ENCODE data around the gene SCARB2.

Gene SCARB2

GRCh38 chr4:76206222-76206942, 7.2 kb downstream of the SCARB2 start:
- Histone ChIP-seq H3K9ac (ENCODE audit: low read length) (no peak overlapping the region), H3K36me3 (ENCODE audit: control insufficient read depth, insufficient read depth, low read length) (no peaks in the 10 kb centered on the region), H3K9me3 (ENCODE audit: control insufficient read depth, low read length) (no peaks in the 10 kb centered on the region), H3K27me3 (ENCODE audit: control insufficient read depth, insufficient read depth, low read length) (no peaks in the 10 kb centered on the region), H3K4me3 (ENCODE audit: low read length) (no peak overlapping the region), H3K4me1 (ENCODE audit: control insufficient read depth, insufficient read depth, low read length) (peaks cover 48% of the 10 kb centered on the region)

GRCh38 chr4:76205476-76205875, 8.1 kb downstream of the SCARB2 start:
- Histone ChIP-seq H3K4me1 (ENCODE audit: control insufficient read depth, insufficient read depth, low read length) (peaks cover 50% of the 10 kb centered on the region), H3K27me3 (ENCODE audit: control insufficient read depth, insufficient read depth, low read length) (no peaks in the 10 kb centered on the region), H3K36me3 (ENCODE audit: control insufficient read depth, insufficient read depth, low read length) (no peaks in the 10 kb centered on the region), H3K9ac (ENCODE audit: low read length) (no peak overlapping the region), H3K9me3 (ENCODE audit: control insufficient read depth, low read length) (no peaks in the 10 kb centered on the region), H3K4me3 (ENCODE audit: low read length) (no peak overlapping the region)

- Histone ChIP-seq H3K27me3 (ENCODE audit: control insufficient read depth, insufficient read depth, low read length) (no peaks in the 10 kb centered on the region), H3K4me1 (ENCODE audit: control insufficient read depth, insufficient read depth, low read length) (peaks cover 50% of the 10 kb centered on the region), H3K9me3 (ENCODE audit: control insufficient read depth, low read length) (no peaks in the 10 kb centered on the region), H3K4me3 (ENCODE audit: low read length) (no peak overlapping the region), H3K9ac (ENCODE audit: low read length) (no peak overlapping the region), H3K36me3 (ENCODE audit: control insufficient read depth, insufficient read depth, low read length) (no peaks in the 10 kb centered on the region)
Observed at GRCh38 chr4:76204936-76205335, 8.7 kb downstream of the SCARB2 start.

GRCh38 chr4:76203541-76203940, 10.1 kb downstream of the SCARB2 start:
- Histone ChIP-seq H3K36me3 (ENCODE audit: control insufficient read depth, insufficient read depth, low read length) (no peaks in the 10 kb centered on the region), H3K4me1 (ENCODE audit: control insufficient read depth, insufficient read depth, low read length) (peaks cover 52% of the 10 kb centered on the region), H3K9ac (ENCODE audit: low read length) (no peak overlapping the region), H3K4me3 (ENCODE audit: low read length) (no peak overlapping the region), H3K27me3 (ENCODE audit: control insufficient read depth, insufficient read depth, low read length) (no peaks in the 10 kb centered on the region), H3K9me3 (ENCODE audit: control insufficient read depth, low read length) (no peaks in the 10 kb centered on the region)

GRCh38 chr4:76201276-76201675, 12.3 kb downstream of the SCARB2 start:
- Histone ChIP-seq H3K4me1 (ENCODE audit: control insufficient read depth, insufficient read depth, low read length) (peaks cover 59% of the 10 kb centered on the region), H3K36me3 (ENCODE audit: control insufficient read depth, insufficient read depth, low read length) (no peaks in the 10 kb centered on the region), H3K9ac (ENCODE audit: low read length) (no peak overlapping the region), H3K4me3 (ENCODE audit: low read length) (no peak overlapping the region), H3K9me3 (ENCODE audit: control insufficient read depth, low read length) (no peaks in the 10 kb centered on the region), H3K27me3 (ENCODE audit: control insufficient read depth, insufficient read depth, low read length) (no peaks in the 10 kb centered on the region)

GRCh38 chr4:76200771-76201231, 12.8 kb downstream of the SCARB2 start:
- Histone ChIP-seq H3K9ac (ENCODE audit: low read length) (no peak overlapping the region), H3K27me3 (ENCODE audit: control insufficient read depth, insufficient read depth, low read length) (no peaks in the 10 kb centered on the region), H3K9me3 (ENCODE audit: control insufficient read depth, low read length) (no peaks in the 10 kb centered on the region), H3K36me3 (ENCODE audit: control insufficient read depth, insufficient read depth, low read length) (no peaks in the 10 kb centered on the region), H3K4me3 (ENCODE audit: low read length) (no peak overlapping the region), H3K4me1 (ENCODE audit: control insufficient read depth, insufficient read depth, low read length) (peaks cover 60% of the 10 kb centered on the region)

GRCh38 chr4:76199664-76200211, 13.9 kb downstream of the SCARB2 start:
- Histone ChIP-seq H3K4me3 (ENCODE audit: low read length) (no peak overlapping the region), H3K4me1 (ENCODE audit: control insufficient read depth, insufficient read depth, low read length) (peaks cover 68% of the 10 kb centered on the region), H3K9me3 (ENCODE audit: control insufficient read depth, low read length) (no peaks in the 10 kb centered on the region), H3K36me3 (ENCODE audit: control insufficient read depth, insufficient read depth, low read length) (no peaks in the 10 kb centered on the region), H3K27me3 (ENCODE audit: control insufficient read depth, insufficient read depth, low read length) (no peaks in the 10 kb centered on the region), H3K9ac (ENCODE audit: low read length) (peak overlapping the region; percentile 5)

- Histone ChIP-seq H3K4me1 (ENCODE audit: control insufficient read depth, insufficient read depth, low read length) (peaks cover 78% of the 10 kb centered on the region), H3K9me3 (ENCODE audit: control insufficient read depth, low read length) (no peaks in the 10 kb centered on the region), H3K27me3 (ENCODE audit: control insufficient read depth, insufficient read depth, low read length) (no peaks in the 10 kb centered on the region), H3K36me3 (ENCODE audit: control insufficient read depth, insufficient read depth, low read length) (no peaks in the 10 kb centered on the region), H3K4me3 (ENCODE audit: low read length) (no peak overlapping the region), H3K9ac (ENCODE audit: low read length) (no peak overlapping the region)
Observed at GRCh38 chr4:76198411-76199237, 15.0 kb downstream of the SCARB2 start.

- Histone ChIP-seq H3K27me3 (ENCODE audit: control insufficient read depth, insufficient read depth, low read length) (no peaks in the 10 kb centered on the region), H3K36me3 (ENCODE audit: control insufficient read depth, insufficient read depth, low read length) (no peaks in the 10 kb centered on the region), H3K4me1 (ENCODE audit: control insufficient read depth, insufficient read depth, low read length) (peaks cover 84% of the 10 kb centered on the region), H3K9ac (ENCODE audit: low read length) (no peak overlapping the region), H3K4me3 (ENCODE audit: low read length) (no peak overlapping the region), H3K9me3 (ENCODE audit: control insufficient read depth, low read length) (no peaks in the 10 kb centered on the region)
Observed at GRCh38 chr4:76197971-76198410, 15.6 kb downstream of the SCARB2 start.

GRCh38 chr4:76197031-76197743, 16.4 kb downstream of the SCARB2 start:
- Histone ChIP-seq H3K4me3 (ENCODE audit: low read length) (no peak overlapping the region), H3K9ac (ENCODE audit: low read length) (no peak overlapping the region), H3K4me1 (ENCODE audit: control insufficient read depth, insufficient read depth, low read length) (peaks cover 86% of the 10 kb centered on the region), H3K27me3 (ENCODE audit: control insufficient read depth, insufficient read depth, low read length) (no peaks in the 10 kb centered on the region), H3K9me3 (ENCODE audit: control insufficient read depth, low read length) (no peaks in the 10 kb centered on the region), H3K36me3 (ENCODE audit: control insufficient read depth, insufficient read depth, low read length) (no peaks in the 10 kb centered on the region)

GRCh38 chr4:76196376-76196775, 17.2 kb downstream of the SCARB2 start:
- H3K9me3 ChIP-seq (ENCODE audit: control insufficient read depth, low read length) = no peaks in the 10 kb centered on the region
- no peak overlapping the region for H3K9ac ChIP-seq (ENCODE audit: low read length)
- peaks cover 83% of the 10 kb centered on the region for H3K4me1 ChIP-seq (ENCODE audit: control insufficient read depth, insufficient read depth, low read length)
- H3K4me3 ChIP-seq (ENCODE audit: low read length) = no peak overlapping the region
- H3K27me3 ChIP-seq (ENCODE audit: control insufficient read depth, insufficient read depth, low read length) = no peaks in the 10 kb centered on the region
- H3K36me3 ChIP-seq (ENCODE audit: control insufficient read depth, insufficient read depth, low read length) = no peaks in the 10 kb centered on the region

Measured in mucosa of stomach (tissue), 1 donor.